HG03103 (cell line): Measurements from ENCODE around the gene ACTL8.

Source experiments
- ATAC-seq: cut with Tn5 transposase; IDR thresholded peaks from one replicate; pipeline ENCODE4 v1.9.1; 2021; ENCODE audit warnings: low read depth; ENCODE audit not compliant: unreplicated experiment

ACTL8 gene

GRCh38 chr1:17867470-17867869 is 112.3 kb downstream of the ACTL8 start:
- no peak for ATAC-seq

GRCh38 chr1:17869815-17870214 is 114.7 kb downstream of the ACTL8 start:
- no peak for ATAC-seq

GRCh38 chr1:17870679-17871078 is 115.5 kb downstream of the ACTL8 start:
- no peak for ATAC-seq

- ATAC-seq: no peak
Measured at GRCh38 chr1:17873007-17873675, 118.0 kb downstream of the ACTL8 start.

GRCh38 chr1:17874231-17874630 is 119.1 kb downstream of the ACTL8 start:
- ATAC-seq: no peak

- no peak for ATAC-seq
Measured at GRCh38 chr1:17874710-17875109, 119.6 kb downstream of the ACTL8 start.

GRCh38 chr1:17875171-17875881 is 120.2 kb downstream of the ACTL8 start:
- no peak for ATAC-seq

GRCh38 chr1:17875882-17876280 is 120.7 kb downstream of the ACTL8 start:
- ATAC-seq: no peak
